ENCODE measurements around the gene OR13J1.

DNA sequence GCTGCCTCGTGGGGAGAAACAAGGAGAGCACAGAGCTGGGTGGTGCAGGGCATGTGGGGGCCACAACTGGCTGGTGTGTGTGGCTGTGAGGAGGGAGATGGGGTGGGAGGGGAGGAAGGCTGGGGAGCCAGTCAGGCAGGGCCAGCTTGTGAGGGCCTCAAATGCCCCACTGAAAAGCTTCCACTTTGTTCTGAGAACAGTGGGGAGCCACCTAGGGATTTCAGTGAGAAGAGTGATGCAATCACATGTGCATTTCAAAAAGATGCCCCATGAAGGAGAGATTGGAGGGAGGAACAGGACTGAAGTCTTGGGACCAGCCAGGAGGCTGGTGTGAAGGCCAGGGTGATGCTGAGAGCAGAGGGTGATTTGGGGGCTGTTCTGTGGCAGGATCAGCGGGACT, 1.3 kb downstream of the OR13J1 start:
- no peak for TF ChIP-seq POLR2A (IDR thresholded peaks at IDR 0.05)
- TF ChIP-seq, protein P1, sequence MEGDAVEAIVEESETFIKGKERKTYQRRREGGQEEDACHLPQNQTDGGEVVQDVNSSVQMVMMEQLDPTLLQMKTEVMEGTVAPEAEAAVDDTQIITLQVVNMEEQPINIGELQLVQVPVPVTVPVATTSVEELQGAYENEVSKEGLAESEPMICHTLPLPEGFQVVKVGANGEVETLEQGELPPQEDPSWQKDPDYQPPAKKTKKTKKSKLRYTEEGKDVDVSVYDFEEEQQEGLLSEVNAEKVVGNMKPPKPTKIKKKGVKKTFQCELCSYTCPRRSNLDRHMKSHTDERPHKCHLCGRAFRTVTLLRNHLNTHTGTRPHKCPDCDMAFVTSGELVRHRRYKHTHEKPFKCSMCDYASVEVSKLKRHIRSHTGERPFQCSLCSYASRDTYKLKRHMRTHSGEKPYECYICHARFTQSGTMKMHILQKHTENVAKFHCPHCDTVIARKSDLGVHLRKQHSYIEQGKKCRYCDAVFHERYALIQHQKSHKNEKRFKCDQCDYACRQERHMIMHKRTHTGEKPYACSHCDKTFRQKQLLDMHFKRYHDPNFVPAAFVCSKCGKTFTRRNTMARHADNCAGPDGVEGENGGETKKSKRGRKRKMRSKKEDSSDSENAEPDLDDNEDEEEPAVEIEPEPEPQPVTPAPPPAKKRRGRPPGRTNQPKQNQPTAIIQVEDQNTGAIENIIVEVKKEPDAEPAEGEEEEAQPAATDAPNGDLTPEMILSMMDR (IDR thresholded peaks at IDR 0.05), result no peak

Data from heart left ventricle (tissue), 13 donors.